Smooth muscle cell of the brain vasculature (primary cell): ENCODE data around the gene CGB3.
"Not testable (repeated sequence)": the region's sequence is repeated elsewhere in the genome, so short reads cannot be mapped to it uniquely, and the experiment has no call there.

Source experiments
- DNase-seq: peaks from one replicate; pipeline ENCODE4 v3.0.0-alpha.2; 2012; ENCODE audit warnings: low read depth, low spot score

Gene CGB3

GRCh38 chr19:49042666-49043065 is 18.5 kb upstream of the CGB3 start:
- DNase-seq = not testable (repeated sequence)

- DNase-seq = no peak
Measured at GRCh38 chr19:49042177-49042576, 18.0 kb upstream of the CGB3 start.

- not testable (repeated sequence) for DNase-seq
Measured at GRCh38 chr19:49039736-49040135, 15.6 kb upstream of the CGB3 start.

GRCh38 chr19:49038557-49039276 is 14.6 kb upstream of the CGB3 start:
- not testable (repeated sequence) for DNase-seq

GRCh38 chr19:49038111-49038510 is 14.0 kb upstream of the CGB3 start:
- not testable (repeated sequence) for DNase-seq

GRCh38 chr19:49036815-49037214 is 12.7 kb upstream of the CGB3 start, which contains the start of gene CGB1:
CGB1 (minus strand) TSS chr19:49036895; CDS start chr19:49036711, 184 bp downstream.
- not testable (repeated sequence) for DNase-seq

GRCh38 chr19:49031642-49032301 is 7.6 kb upstream of the CGB3 start, which contains the start of gene CGB2:
CGB2 (plus strand) TSS chr19:49031890; CDS start chr19:49032096, 206 bp downstream.
- not testable (repeated sequence) for DNase-seq

- not testable (repeated sequence) for DNase-seq
Measured at GRCh38 chr19:49030323-49030722, 6.2 kb upstream of the CGB3 start.

GRCh38 chr19:49029749-49030148 is 5.6 kb upstream of the CGB3 start:
- DNase-seq = not testable (repeated sequence)

GRCh38 chr19:49028686-49029085 is 4.6 kb upstream of the CGB3 start:
- DNase-seq = not testable (repeated sequence)

- not testable (repeated sequence) for DNase-seq
Measured at GRCh38 chr19:49025599-49025998, 1.5 kb upstream of the CGB3 start.

- not testable (repeated sequence) for DNase-seq
Measured at GRCh38 chr19:49025088-49025487, 955 bp upstream of the CGB3 start.

GRCh38 chr19:49022116-49022515 is 2.0 kb downstream of the CGB3 start:
- DNase-seq = no peak

GRCh38 chr19:49020931-49021895 is 2.9 kb downstream of the CGB3 start:
- DNase-seq = no peak

GRCh38 chr19:49020342-49020741 is 3.8 kb downstream of the CGB3 start:
- no peak for DNase-seq

- DNase-seq = no peak
Measured at GRCh38 chr19:49019242-49019932, 4.7 kb downstream of the CGB3 start.

- DNase-seq = not testable (repeated sequence)
Measured at GRCh38 chr19:49018388-49019241, 5.5 kb downstream of the CGB3 start.

- DNase-seq = no peak
Measured at GRCh38 chr19:49017666-49018351, 6.3 kb downstream of the CGB3 start.

GRCh38 chr19:49017041-49017665 is 7.0 kb downstream of the CGB3 start, which contains the start of gene LHB:
LHB (minus strand) TSS chr19:49017091; CDS start chr19:49017081, 10 bp downstream.
- no peak for DNase-seq
